ENCODE measurements around the gene SLC19A2. TPM values are rescaled to one million over a fixed set of nuclear protein-coding genes. Genes with fewer than 3 reads are reported as not detected.

SLC19A2 gene
- total and polyA plus RNA-seq, 2 of the 8 experiments (the other 6 are each of a cell fraction or from before 2014, with no cell fraction given), result 21.2 to 23.2 TPM

- no peak overlapping the region for H2AFZ ChIP-seq (ENCODE audit: low read length)
- H4K91ac ChIP-seq (replicated peaks; ENCODE audit: insufficient read length, low read length), result no peak overlapping the region
- TF ChIP-seq CEBPB (IDR thresholded peaks at IDR 0.05; ENCODE audit: low read depth, low read length), result no peak
- TF ChIP-seq KDM5A (IDR thresholded peaks at IDR 0.05; ENCODE audit: low read length), result no peak
- TF ChIP-seq SP4 (IDR thresholded peaks at IDR 0.05; ENCODE audit: low read length), result no peak
- no peak for TF ChIP-seq POLR2A (IDR thresholded peaks at IDR 0.05; ENCODE audit: control extremely low read depth in 1 of 2, low read depth in 2 of 2, low read length in 2 of 2)
- H2AK5ac ChIP-seq (ENCODE audit: low read depth, low read length), result no peak overlapping the region
- H3K4me1 ChIP-seq (replicated peaks in 1 of 4; ENCODE audit: control insufficient read depth in 3 of 4, insufficient read depth in 4 of 4, low read length in 3 of 4), result peaks cover 0 to 18% (median 8%) of the 10 kb centered on the region in 4 experiments; a peak in 4 of 7 replicates
- no peak overlapping the region for H2BK12ac ChIP-seq (ENCODE audit: low read depth, low read length)
- no peak overlapping the region for H3K18ac ChIP-seq (ENCODE audit: extremely low read depth, low read length)
- no peak for FAIRE-seq
- H3K23me2 ChIP-seq (ENCODE audit: low read depth, low read length), result peaks cover 12% of the 10 kb centered on the region
- no peaks in the 10 kb centered on the region for H3K27me3 ChIP-seq (replicated peaks in 1 of 4; ENCODE audit: control insufficient read depth in 3 of 4, extremely low read depth in 1 of 4, insufficient read depth in 3 of 4, low read length in 3 of 4)
- H3K23ac ChIP-seq (ENCODE audit: insufficient read length), result no peak overlapping the region
- POLR2A ChIA-PET (ENCODE audit: partially characterized antibody), result interaction anchor here (1.0 to 1.6 kb wide), 4 partner anchors 9 to 59 kb away, joined by 3 to 4 read pairs (median 4); no protein-coding TSS in a partner anchor
- H3K9ac ChIP-seq (replicated peaks in 1 of 4; ENCODE audit: extremely low read depth in 1 of 4, low read depth in 3 of 4, low read length in 3 of 4), result no peak overlapping the region
- H3K36me3 ChIP-seq (ENCODE audit: control insufficient read depth in 2 of 4, insufficient read depth in 4 of 4, low read length in 3 of 4), result no peaks in the 10 kb centered on the region
- peaks cover 0 to 3% of the 10 kb centered on the region in 2 experiments for H4K20me1 ChIP-seq (replicated peaks in 1 of 2; ENCODE audit: control insufficient read depth in 1 of 2, insufficient read depth in 2 of 2, low read length in 2 of 2)
- H4K8ac ChIP-seq (ENCODE audit: extremely low read depth, insufficient read depth, low read length), result no peak overlapping the region
- peaks cover 9% of the 10 kb centered on the region for H3K79me1 ChIP-seq (ENCODE audit: low read depth, low read length)
- WGBS, 2 experiments (ENCODE audit: extremely low coverage in 1 of 2, insufficient coverage in 1 of 2, insufficient read length in 1 of 2, insufficient replicate concordance in 2 of 2, low coverage in 1 of 2, low lambda C conversion rate in 2 of 2, missing lambda C conversion rate in 1 of 2), result 90% methylated on average over 5 of the region's 5 CpGs; no CpG with 5 or more reads in 1 of the 2 experiments
- H2BK20ac ChIP-seq (ENCODE audit: low read length), result no peak overlapping the region
- no peak overlapping the region for H2BK120ac ChIP-seq (replicated peaks; ENCODE audit: low read depth, low read length)
- H2BK5ac ChIP-seq (ENCODE audit: low read depth, low read length), result no peak overlapping the region
- CTCF ChIA-PET (ENCODE audit: partially characterized antibody), result interaction anchor here (1.0 kb wide), 1 partner anchor 59 kb away, joined by 4 read pairs; no protein-coding TSS in a partner anchor
- peak overlapping the region; percentile 88 to 94; a peak in 2 of 4 replicates for H3K4me2 ChIP-seq (ENCODE audit: insufficient read depth in 1 of 2, low read depth in 2 of 2, low read length in 2 of 2)
- peaks cover 10 to 32% of the 10 kb centered on the region in 2 experiments; a peak in 3 of 4 replicates for H3K79me2 ChIP-seq (ENCODE audit: control insufficient read depth in 1 of 2, insufficient read depth in 2 of 2, low read length in 2 of 2)
- DNase-seq (ENCODE audit: low read depth in 1 of 2, low spot score in 2 of 2), result no peak
- no peak overlapping the region for H4K5ac ChIP-seq (ENCODE audit: insufficient read length, low read depth, low read length)
- peak overlapping the region in 2 of 4 experiments; percentile 84 to 91; a peak in 4 of 8 replicates for H3K4me3 ChIP-seq (ENCODE audit: extremely low read depth in 1 of 4, insufficient read depth in 2 of 4, low read depth in 3 of 4, low read length in 4 of 4)
- H3K27ac ChIP-seq (ENCODE audit: low read depth, low read length), result no peak overlapping the region
- H3K14ac ChIP-seq (ENCODE audit: insufficient read length), result no peak overlapping the region
- H3K4ac ChIP-seq (replicated peaks; ENCODE audit: insufficient read length, low read depth, low read length), result no peak overlapping the region
- H3K9me3 ChIP-seq (ENCODE audit: insufficient read depth in 2 of 2, low read depth in 1 of 2, low read length in 1 of 2), result no peaks in the 10 kb centered on the region
- no peak overlapping the region for H2BK15ac ChIP-seq (ENCODE audit: low read length)
- no peak overlapping the region for H3K56ac ChIP-seq (replicated peaks; ENCODE audit: insufficient read length, low read depth, low read length)
Measured at GRCh38 chr1:169487133-169487532, 1.4 kb upstream of the SLC19A2 start.

Data from H1 (cell line).